PC-9 (cell line): ENCODE data around the gene FAIM2.

Experiments used
- EZH2 ChIP-seq: fragments of 200-600 bp; sonication (generic); IDR thresholded peaks from 2 replicates; pipeline ENCODE4 v1.8.0; 2017; ENCODE audit warnings: antibody characterized with exemption, low read depth
- TF ChIP-seq, protein P1 (sequence below): fragments of 200-600 bp; sonication (generic); conservative IDR thresholded peaks from 2 replicates; pipeline ENCODE4 v1.6.1; 2017; ENCODE audit warnings: mixed run types, antibody characterized with exemption, mild to moderate bottlenecking, moderate library complexity

DNA sequence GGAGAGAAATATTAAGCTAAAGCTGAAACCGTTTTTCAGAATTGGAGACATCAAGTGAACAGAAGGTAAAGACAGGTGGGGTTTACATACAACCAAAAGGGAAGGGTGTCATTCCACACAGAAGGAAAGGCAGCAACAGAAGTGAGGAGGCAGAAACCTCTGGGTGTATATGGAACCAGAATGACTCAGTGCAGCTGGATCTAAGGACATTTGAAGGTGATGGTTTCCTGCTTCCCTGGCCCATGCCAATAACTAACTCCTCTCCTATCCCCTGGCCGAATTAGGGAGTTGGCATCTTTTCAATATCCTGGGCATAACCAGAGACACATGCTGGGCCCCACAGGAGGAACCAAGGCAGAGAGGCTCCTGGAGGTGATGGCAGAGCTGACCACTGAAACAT is 83.9 kb downstream of the FAIM2 start:
- TF ChIP-seq, protein P1, sequence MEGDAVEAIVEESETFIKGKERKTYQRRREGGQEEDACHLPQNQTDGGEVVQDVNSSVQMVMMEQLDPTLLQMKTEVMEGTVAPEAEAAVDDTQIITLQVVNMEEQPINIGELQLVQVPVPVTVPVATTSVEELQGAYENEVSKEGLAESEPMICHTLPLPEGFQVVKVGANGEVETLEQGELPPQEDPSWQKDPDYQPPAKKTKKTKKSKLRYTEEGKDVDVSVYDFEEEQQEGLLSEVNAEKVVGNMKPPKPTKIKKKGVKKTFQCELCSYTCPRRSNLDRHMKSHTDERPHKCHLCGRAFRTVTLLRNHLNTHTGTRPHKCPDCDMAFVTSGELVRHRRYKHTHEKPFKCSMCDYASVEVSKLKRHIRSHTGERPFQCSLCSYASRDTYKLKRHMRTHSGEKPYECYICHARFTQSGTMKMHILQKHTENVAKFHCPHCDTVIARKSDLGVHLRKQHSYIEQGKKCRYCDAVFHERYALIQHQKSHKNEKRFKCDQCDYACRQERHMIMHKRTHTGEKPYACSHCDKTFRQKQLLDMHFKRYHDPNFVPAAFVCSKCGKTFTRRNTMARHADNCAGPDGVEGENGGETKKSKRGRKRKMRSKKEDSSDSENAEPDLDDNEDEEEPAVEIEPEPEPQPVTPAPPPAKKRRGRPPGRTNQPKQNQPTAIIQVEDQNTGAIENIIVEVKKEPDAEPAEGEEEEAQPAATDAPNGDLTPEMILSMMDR, result no peak
- TF ChIP-seq EZH2, result no peak
